DMS79 (cell line): Measurements from ENCODE around the gene DNAH6.
"Not testable (repeated sequence)": the region's sequence is repeated elsewhere in the genome, so short reads cannot be mapped to it uniquely, and the experiment has no call there.

Experiments used
- DNase-seq: peaks from one replicate; lab custom pipeline; 2025; lab: John Stamatoyannopoulos, UW

Gene DNAH6

DNA sequence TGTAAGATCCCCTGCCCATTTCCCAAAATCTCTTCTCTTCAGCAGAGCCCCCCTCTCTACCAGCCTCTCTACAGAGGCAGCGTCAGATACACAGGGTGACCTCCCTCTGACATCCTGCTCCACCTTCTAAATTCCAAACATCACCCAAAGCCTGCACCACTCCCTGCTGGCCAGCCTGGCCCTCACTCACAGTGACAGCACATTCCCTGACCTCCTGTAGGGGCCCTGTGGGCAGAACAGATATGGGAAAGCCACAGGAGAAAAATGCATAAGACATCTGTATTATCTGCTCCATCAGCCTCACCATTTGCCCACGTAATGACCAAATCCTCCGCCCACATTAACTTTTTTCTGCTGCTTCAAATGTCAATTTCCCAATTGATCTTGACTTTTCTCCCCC is 324.0 kb downstream of the DNAH6 start:
- DNase-seq, result no peak

DNA sequence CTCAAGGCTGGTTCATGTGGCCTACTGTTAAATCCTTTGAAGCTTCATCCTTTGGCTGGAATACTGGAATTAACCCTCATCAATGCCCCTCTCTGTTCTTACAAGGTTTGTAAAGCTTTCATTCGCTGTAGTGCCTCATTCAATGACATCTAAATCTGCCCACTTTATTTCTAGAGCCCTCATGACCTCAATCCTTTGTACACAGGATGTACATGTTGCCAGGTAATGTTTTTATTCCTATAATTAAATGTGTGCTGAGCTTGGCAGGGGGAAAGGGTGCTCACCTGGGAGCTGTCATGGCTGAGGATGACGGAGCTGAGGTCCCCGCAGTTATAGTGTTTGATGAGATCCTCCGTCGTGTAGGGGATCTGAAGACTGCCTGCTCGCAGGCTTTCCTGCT is 325.3 kb downstream of the DNAH6 start:
- DNase-seq, result no peak

DNA sequence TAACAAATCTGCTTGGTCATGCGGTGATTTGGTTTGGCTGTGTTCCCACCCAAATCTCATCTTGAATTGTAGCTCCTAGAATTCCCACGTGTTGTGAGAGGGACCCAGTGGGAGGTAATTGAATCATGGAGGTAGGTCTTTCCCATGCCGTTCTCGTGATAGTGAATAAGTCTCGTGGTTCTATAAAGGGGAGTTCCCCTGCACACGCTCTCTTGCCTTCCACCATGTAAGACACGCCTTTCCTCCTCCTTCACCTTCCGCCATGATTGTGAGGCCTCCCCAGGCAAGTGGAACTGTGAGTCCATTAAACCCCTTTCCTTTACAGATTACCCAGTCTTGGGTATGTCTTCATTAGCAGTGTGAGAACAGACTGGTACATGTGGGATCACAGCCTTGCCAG is 327.8 kb downstream of the DNAH6 start:
- no peak for DNase-seq

DNA sequence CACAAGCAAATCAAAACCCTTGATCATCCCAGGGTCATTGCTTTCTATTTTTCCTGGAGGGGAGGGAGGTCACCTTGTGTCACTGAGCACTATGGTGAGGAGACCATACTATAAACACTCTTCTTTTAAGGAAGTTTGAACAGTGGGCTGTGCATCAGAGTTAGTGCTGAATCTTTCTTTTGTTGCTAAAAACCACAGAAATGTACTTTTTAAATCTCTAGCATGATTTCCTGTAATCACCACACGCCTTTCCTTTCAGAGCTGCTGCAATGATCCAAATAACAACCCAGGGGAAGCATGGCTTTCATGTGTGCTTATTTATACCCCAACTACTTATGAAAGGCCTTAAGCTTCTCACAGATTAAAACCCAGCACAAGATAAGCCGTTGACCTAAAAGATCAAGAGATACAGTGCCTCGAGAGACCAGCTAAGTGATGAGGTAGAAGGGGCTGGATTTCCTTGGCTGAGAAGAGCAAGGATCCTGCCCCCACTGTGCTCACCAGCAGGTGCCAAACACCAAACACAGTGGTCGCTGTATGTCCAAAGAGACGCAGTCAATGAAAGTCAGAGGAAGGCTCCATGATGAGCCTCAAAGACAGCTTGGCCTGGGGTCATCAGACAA is 329.9 kb downstream of the DNAH6 start:
- DNase-seq, result no peak

DNA sequence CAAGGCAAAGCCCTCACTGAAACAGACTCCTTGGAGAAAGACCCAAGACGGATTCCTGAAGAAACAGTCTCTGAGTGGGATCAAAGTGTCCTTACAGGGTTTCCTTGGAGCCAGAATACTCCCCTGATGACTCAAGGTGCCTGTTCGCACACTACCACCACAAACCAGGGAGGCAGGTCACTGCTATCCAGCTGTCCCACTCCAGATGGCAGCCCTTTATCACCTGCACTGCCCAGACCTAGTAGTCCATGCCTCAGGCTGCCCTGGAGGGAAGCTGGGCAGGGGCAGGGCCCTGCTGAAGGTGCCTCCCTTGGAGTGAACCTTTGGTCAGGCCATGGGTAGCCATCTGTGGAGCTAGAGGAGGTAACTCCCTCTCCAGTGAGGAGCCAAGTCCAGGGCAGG is 330.4 kb downstream of the DNAH6 start:
- DNase-seq, result no peak

DNA sequence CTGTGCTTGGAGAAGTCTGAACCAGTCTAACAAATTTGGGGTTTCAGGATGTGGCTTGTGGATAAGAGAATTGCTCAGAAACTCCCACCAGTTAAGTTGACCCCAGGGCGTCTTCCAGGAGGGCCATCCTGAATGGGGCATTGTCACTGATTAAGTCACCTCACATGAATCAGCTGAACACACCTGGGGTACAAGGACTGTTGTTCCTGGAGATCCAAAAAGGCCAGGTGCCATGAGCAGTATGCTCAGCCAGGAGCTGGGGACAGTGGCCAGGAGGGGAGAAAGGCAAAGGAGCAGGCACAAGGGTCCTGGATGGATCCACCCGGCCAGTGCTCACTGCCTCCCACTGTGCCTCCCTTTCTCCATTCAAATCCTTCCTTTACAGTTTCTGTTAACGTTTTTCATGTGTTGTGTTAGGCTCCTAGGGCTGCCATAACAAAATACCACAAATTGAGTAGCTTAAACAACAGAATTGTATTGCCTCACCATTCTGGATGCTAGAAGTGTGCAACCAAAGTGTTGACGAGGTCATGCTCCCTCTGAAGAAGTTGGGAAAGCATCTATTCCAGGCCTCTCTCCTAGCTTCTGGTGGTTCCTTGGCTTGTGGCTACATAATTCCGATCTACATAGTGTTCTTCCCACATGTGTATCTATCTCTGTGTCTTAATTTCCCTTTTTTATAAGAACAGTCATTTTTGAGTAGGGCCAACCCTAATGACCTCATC is 331.2 kb downstream of the DNAH6 start:
- DNase-seq, result no peak

DNA sequence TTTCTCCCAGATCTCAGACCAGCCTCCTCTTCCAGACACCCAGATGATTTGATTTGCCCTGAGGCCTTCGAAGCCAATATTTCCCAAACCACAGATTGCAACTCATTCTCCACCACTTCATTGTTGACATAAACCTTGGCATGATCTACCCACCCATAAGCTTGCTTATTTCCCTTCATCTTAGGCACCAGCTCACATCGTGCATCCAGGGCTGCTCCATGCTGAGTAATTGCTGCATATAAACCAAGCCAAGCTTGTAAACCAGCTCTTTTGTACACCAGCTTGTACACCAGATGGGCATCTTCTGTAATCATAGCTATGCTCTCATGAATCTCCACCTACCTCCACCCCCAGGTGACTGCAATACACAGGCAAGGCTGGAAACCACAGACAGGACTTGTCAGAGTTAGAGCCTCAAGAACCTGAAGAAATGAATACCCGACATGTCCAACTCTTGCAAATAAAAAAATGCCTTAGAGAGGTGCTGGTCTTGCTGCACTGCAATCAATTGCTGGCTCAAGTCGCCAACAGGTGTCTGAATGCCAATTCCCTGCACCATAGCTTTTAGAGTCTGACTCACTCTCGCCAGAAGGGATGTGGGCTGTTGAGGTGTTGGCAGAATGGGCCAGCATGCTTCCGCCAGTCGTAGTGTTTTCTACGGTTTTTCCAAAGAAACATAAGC is 333.1 kb downstream of the DNAH6 start:
- no peak for DNase-seq

DNA sequence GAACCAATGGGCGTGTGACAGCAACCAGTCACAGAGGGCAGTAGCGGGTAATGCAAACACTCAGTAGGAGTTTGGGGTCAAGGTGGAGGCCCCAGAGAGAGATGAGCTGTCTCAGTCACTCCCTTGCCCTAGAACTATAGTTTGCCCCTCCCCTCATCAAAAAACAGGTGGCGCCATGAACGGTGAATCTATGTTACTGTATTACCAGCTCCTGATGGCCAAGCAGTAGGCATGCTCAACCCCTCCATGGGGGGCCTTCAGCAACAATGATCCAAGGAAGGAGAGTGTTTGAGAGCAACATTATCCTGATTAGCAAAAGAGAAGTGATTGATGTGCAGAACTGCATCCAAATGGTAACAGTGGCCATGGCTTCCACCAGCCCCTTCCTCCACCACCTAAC is 334.2 kb downstream of the DNAH6 start:
- DNase-seq, result no peak

DNA sequence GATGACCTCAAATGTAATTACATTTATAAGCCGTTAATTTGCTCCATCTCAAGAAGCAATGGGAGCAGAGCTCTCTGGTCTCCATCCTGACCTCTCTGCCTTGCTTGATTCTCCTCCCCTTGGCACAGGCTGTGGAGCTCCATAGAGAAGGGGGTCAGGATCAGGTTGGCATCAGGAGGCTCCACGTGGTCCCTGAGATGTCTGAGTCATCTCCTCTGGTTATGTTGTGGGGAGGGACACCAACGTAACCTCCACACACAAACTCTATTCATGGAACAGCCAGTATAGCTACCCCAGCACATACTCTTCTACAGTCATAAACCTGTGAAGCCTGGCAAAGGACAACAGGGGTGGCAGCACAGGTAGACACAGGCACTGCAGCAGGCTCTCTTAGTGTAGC is 335.6 kb downstream of the DNAH6 start:
- no peak for DNase-seq

DNA sequence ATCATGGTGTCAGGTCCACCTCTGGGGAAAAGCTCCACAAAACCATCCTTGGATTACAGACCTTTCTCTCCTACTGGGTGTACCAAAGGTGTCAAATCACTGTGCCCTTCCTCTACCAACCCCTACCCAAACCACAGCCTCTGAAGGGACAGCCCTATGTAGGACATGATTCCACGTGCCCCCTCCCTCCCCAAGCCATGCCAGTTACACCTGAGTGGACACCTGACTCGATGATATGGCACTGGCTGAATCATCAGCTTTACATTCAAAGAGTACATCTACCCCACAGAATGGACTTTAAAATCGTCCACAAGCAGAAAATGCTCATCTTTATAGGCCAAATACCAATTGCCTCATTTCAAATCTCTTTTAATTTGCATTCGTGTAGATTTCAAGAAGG is 338.6 kb downstream of the DNAH6 start:
- no peak for DNase-seq

DNA sequence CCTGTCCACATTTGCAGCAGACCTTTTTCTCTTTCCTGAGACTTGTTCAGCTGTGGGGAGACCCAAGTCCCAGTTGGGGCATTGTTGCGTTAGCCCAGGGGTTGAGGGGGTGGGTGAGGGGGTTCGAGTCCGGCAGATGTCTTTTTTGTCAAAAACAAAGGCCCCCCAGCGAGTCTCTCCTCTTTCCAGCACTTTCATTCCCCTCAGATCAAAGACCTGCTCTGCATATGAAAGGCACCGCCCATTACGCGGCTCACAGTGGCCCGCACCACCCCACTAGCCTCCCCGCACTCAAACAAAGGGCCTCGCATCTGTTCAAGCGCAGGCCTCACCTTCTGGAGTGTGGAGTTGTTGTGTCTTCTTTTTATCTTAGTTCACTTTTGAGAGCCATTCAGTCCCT is 339.4 kb downstream of the DNAH6 start:
- no peak for DNase-seq

DNA sequence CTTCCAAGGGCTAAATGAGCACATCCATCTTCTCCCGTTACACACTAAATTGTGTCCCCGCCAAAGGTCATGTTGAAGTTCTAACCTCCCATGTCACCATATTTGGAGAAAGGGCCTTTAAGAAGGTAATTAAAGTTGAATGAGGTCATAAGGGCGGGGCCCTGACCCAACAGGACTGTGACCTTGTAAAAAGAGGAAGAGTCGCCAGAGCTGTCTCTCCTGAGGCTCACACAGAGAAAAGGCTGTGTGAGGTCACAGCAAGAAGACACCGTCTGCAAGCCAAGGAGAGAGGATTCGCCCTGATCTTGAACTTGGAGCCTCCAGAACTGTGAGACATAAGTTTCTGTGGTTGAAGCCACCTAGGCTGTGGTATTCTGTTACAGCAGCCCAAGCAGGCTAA is 340.5 kb downstream of the DNAH6 start:
- no peak for DNase-seq

DNA sequence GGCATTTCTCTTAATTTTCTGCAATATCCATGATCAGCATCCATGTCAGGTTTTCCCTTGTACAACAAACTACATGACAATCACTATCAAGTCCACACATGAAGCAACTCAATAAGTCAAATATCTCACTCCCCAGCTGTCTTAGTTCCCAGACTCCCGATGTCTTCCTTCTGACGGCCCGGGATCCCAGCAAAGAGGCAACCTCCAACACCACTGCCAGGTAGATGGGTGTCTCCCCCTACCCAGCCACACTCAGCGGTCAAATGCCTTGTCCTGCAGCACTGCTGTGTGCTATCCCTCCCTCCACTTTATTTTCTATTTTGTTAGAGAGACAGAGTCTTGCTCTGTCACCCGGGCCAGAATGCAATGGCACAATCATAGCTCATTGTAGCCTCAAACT is 341.3 kb downstream of the DNAH6 start:
- no peak for DNase-seq

DNA sequence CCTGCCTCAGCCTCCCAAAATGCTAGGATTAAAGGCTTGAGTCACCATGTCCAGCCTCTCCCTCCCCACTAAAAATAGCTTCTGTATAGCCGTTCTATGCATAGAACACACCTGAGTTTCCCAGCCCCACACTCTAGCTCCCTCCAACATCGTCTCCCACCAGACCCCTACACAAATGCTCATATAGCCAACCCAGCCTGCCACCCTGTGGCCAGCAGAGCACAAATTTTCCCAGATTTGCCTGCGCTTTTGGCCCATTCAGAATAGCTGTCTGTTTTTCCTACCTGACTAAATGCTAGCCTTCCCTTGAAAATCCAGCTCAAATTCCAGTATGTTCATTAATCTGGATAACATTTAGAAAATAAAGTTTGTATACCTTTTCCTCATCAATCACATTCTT is 341.8 kb downstream of the DNAH6 start:
- no peak for DNase-seq

DNA sequence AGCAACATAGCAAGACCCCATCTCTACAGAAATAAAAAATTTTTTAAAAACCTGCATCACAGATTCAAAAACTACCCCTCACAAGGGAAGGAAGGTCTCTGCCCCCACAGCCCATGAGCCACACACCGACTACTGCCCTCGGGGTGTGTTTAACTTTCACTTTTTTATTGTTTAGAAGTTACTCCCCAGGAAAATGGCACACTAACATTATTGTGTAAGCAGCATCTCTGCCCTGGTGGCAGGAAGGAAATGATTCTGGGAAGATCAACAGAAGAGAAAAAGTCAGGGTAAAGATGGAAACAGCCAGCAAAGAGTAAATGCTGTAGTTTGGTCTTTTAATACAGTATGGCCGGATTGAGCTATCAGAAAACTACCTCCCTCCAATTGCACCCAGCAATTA is 342.6 kb downstream of the DNAH6 start:
- no peak for DNase-seq

DNA sequence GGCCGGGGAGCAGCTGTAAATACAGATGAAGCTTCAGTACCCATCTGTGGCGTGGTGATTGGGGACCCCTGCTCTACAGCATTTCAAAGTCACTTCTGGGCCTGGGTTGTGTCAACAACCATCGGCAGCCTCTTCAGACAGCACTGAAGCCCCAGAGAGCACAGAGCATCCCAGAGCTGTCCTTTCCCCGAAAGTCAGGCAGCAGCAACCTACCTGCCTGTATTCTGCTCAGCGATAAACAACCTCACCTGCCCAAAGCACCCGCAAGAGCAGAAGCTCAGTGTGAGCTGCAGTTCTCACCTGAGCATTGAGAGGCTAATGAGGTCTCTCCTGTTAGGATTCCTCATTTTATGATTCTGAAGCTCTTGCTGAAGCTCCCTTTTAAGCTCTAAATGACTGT is 345.2 kb downstream of the DNAH6 start:
- no peak for DNase-seq

DNA sequence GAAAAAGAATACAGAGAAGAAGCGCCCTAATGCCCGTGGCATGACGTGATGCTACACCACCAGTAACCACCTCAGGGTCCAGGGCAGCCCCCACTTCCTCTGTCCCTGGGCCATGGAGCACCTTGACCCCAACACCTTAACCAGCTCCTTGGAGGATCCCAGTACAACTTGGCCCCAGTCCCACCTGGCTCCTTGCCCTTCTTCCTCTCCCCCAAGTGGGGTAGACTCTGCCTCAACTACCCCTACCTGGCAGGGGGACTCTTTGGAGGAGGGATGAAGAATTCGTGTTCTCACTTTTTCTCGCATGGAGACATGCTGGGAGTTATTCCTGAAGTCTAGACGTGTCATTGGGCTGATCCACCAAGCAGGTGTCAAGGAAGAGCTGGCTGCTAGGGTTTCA is 345.7 kb downstream of the DNAH6 start:
- DNase-seq, result no peak

DNA sequence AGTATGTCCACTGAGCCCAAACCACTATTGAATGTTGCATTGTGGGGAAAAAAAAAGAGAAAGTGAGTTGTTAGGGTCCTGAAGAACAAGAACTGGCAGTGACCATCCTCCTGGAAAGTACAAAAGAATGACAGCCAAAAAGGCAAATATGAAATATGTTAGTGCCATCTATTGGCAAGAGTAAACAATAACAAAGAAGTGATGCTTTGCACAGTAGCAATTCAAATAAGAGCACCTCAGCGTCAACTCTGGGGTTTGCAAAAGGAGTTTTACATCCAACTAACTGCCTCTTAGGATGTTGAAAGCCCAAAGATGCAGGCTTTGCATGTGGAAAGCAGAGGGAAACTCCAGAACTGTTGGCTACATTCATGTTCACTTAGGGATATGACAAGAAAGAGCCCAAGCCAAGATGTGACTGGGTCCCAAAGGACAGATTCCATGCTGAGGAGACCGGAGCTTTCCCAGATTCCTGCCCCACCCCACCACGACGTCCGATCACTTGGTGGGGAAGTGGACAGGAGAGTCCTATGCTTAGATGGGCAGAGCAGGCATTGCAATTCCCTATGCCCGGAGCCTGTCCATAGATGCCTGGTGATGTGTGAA is 349.0 kb downstream of the DNAH6 start:
- no peak for DNase-seq

DNA sequence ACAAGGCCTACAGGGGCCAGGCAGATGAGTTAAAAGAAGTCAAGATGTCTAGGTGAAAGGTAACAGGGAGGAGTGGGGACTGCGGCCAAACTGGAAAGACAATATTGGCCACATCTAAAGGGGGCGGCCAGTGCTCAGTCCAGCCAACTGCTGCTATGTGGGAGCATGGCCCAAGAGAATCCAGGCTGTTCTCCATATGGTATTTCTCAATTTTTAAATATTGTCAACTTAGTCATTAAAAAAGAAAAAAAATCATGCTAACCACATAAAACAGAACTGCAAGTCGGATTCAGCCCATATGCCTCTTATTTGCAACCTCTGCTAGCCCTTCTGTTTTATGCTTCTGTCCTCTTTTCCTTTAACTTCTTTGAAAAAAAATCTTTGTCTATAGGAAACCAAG is 349.8 kb downstream of the DNAH6 start:
- no peak for DNase-seq

DNA sequence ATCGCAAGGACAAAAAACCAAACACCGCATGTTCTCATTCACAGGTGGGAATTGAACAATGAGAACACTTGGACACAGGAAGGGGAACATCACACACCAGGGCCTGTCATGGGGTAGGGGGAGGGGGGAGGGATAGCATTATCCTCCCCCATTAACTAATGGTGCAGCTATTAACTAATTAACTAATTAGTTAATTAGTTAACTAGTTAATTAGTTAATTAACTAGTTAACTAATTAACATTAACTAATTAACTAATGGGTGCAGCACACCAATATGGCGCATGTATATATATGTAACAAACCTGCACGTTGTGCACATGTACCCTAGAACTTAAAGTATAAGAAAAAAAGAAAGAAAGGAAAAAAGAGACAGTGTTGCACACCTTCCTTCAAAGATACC is 352.0 kb downstream of the DNAH6 start:
- not testable (repeated sequence) for DNase-seq
